Esophagus muscularis mucosa (tissue), 3 donors: ENCODE data around the gene KYAT1.

Experiments used
- POLR2A ChIP-seq: fragments of 450-650 bp; IDR thresholded peaks from one replicate; pipeline ENCODE4 v1.6.1; 2017; ENCODE audit warnings: antibody characterized with exemption, moderate library complexity, mild to moderate bottlenecking, low read depth
- TF ChIP-seq, protein P1 (sequence below), 3 experiments: fragments of 200-600 bp in 2 of 3; fragments of 450-650 bp in 1 of 3; sonication (generic) in 2 of 3; IDR thresholded peaks; one replicate each; pipeline ENCODE4 v1.5.1; 2017 to 2019; ENCODE audit warnings: antibody characterized with exemption in 3 of 3, mild to moderate bottlenecking in 2 of 3, moderate library complexity in 1 of 3

DNA sequence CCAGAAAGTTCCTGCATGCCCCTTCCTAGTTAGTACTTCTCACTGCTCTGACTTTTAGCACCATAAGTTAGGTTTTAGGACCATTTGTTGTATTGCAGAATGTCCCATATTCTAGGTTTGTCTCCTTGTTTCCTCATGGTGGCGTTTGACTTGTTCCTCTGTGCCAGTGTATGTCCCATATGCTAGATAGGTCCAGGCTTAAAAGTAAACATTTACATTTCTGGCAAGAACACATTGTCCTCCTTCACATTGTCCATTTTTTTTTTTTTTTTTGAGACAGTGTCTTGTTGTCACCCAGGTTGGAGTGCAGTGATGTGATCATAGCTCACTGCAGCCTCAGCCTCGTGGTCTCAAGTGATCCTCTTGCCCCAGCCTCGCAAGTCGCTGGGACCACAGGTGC is 79.3 kb downstream of the KYAT1 start:
- TF ChIP-seq, protein P1, sequence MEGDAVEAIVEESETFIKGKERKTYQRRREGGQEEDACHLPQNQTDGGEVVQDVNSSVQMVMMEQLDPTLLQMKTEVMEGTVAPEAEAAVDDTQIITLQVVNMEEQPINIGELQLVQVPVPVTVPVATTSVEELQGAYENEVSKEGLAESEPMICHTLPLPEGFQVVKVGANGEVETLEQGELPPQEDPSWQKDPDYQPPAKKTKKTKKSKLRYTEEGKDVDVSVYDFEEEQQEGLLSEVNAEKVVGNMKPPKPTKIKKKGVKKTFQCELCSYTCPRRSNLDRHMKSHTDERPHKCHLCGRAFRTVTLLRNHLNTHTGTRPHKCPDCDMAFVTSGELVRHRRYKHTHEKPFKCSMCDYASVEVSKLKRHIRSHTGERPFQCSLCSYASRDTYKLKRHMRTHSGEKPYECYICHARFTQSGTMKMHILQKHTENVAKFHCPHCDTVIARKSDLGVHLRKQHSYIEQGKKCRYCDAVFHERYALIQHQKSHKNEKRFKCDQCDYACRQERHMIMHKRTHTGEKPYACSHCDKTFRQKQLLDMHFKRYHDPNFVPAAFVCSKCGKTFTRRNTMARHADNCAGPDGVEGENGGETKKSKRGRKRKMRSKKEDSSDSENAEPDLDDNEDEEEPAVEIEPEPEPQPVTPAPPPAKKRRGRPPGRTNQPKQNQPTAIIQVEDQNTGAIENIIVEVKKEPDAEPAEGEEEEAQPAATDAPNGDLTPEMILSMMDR (IDR thresholded peaks at IDR 0.05) = no peak
- TF ChIP-seq POLR2A = no peak
